Lower leg skin (tissue), 4 donors: ENCODE results near the gene CYTH1. TPM values are rescaled to one million over a fixed set of nuclear protein-coding genes. Genes with fewer than 3 reads are reported as not detected.
"Not testable (repeated sequence)": the region's sequence is repeated elsewhere in the genome, so short reads cannot be mapped to it uniquely, and the experiment has no call there.

Experiments
- DNase-seq, 2 donors: peaks; one replicate each; pipeline ENCODE4 v3.0.0-alpha.2; 2019; ENCODE audit warnings: low spot score in 2 of 2
- H3K4me3 ChIP-seq: fragments of 200-600 bp; sonication (generic); 2 replicates; pipeline ENCODE4 v1.5.1; 2017; ENCODE audit warnings: mild to moderate bottlenecking, low read depth; ENCODE audit not compliant: poor library complexity, severe bottlenecking
- POLR2A ChIP-seq, 2 donors: fragments of 450-650 bp; IDR thresholded peaks; one replicate each; pipeline ENCODE4 v1.6.1; 2016 to 2017; ENCODE audit warnings: antibody characterized with exemption in 2 of 2, mild to moderate bottlenecking in 1 of 2, moderate library complexity in 1 of 2
- WGBS, 2 donors: methylation state at CpG; one replicate each; pipeline ENCODE4 v1.1.5; 2018; 5-methylcytosine and 5-hydroxymethylcytosine counted together
- intact Hi-C: fragments of 100-400 bp; cut with DNase I; formaldehyde crosslinking; loops from one replicate; pipeline ENCODE4 v1.15.0; 2023; ENCODE audit warnings: low total_unique reads
- total RNA-seq, 4 donors: library from RNA; depleted of rRNA; stranded (reverse); fragments of >200 nt; gene quantifications; one replicate each; pipeline ENCODE4 v1.1.0, GENCODE V29; 2016
- TF ChIP-seq, protein P1 (sequence below), 3 donors: fragments of 450-650 bp; IDR thresholded peaks; one replicate each; pipeline ENCODE4 v1.5.1; 2016; ENCODE audit warnings: antibody characterized with exemption in 3 of 3, mild to moderate bottlenecking in 3 of 3, moderate library complexity in 2 of 3

Gene CYTH1
- total RNA-seq, 4 donors from 2014 or later: 53.7 to 79.4 (median 63.9) TPM

DNA sequence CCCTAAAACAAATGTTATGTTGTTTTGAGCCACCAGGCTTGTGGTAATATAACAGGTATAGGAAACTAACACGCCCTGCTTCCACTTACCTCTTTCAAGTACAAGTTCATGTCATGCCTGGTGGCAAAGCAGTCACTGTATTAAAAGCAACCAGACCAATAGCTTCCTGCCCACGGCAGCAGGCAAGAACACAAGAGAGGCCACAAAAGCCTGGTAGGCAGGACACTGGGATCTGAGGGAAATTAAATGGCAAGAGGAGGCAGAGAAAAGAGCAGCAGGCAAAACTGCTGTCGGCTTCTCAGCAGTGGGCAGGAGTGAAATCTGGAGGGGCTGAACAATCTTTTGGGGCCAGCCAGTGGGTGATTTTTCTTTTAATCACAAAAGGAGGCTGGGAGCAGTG lies 2.2 kb downstream of the CYTH1 start:
- intact Hi-C loops: no loop called here
- DNase-seq: no peak
- H3K4me3 ChIP-seq: no peak overlapping the region
- no peak for TF ChIP-seq POLR2A (IDR thresholded peaks at IDR 0.05)
- TF ChIP-seq, protein P1, sequence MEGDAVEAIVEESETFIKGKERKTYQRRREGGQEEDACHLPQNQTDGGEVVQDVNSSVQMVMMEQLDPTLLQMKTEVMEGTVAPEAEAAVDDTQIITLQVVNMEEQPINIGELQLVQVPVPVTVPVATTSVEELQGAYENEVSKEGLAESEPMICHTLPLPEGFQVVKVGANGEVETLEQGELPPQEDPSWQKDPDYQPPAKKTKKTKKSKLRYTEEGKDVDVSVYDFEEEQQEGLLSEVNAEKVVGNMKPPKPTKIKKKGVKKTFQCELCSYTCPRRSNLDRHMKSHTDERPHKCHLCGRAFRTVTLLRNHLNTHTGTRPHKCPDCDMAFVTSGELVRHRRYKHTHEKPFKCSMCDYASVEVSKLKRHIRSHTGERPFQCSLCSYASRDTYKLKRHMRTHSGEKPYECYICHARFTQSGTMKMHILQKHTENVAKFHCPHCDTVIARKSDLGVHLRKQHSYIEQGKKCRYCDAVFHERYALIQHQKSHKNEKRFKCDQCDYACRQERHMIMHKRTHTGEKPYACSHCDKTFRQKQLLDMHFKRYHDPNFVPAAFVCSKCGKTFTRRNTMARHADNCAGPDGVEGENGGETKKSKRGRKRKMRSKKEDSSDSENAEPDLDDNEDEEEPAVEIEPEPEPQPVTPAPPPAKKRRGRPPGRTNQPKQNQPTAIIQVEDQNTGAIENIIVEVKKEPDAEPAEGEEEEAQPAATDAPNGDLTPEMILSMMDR (IDR thresholded peaks at IDR 0.05): no peak
- WGBS, 2 donors: 27 to 39% methylated on average over 3 of the region's 3 CpGs

DNA sequence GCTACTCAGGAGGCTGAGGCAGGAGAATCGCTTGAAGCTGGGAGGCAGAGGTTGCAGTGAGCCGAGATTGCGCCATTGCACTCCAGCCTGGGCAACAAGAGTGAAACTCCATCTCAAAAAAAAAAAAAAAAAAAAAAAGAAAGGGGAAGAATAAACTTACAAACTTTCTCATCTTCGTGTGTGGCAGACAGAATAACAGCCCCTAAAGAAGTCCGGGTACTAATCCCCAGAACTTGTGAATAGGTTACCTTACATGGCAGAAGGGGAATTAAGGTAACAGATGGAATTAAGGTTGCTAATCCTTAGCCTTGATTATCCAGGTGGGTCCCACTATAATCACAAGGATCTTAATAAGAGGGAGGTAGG lies 2.8 kb downstream of the CYTH1 start:
- intact Hi-C loops, DNase-seq, H3K4me3 ChIP-seq: not testable (repeated sequence)
- 83 to 91% methylated on average over 5 of the region's 5 CpGs for WGBS, 2 donors

DNA sequence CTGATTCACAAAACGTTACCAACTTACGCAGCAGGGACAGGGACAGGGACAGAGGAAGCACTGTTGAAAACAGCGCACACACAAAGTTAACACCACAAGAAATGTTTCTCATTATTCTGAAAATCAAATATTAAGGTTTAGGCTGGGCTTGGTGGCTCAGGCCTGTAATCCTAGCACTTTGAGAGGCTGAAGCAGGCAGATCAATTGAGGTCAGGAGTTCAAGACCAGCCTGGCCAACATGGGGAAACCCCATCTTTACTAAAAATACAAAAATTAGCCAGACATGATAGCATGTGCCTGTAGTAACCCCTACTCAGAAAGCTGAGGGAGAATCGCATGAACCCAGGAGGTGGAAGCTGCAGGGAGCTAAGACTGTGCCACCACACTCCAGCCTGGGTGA lies 4.2 kb downstream of the CYTH1 start:
- no peak for DNase-seq
- WGBS, 2 donors: 90 to 94% methylated on average over 4 of the region's 4 CpGs
- intact Hi-C loops: no loop called here
- TF ChIP-seq POLR2A (IDR thresholded peaks at IDR 0.05): no peak
- H3K4me3 ChIP-seq: no peak overlapping the region

DNA sequence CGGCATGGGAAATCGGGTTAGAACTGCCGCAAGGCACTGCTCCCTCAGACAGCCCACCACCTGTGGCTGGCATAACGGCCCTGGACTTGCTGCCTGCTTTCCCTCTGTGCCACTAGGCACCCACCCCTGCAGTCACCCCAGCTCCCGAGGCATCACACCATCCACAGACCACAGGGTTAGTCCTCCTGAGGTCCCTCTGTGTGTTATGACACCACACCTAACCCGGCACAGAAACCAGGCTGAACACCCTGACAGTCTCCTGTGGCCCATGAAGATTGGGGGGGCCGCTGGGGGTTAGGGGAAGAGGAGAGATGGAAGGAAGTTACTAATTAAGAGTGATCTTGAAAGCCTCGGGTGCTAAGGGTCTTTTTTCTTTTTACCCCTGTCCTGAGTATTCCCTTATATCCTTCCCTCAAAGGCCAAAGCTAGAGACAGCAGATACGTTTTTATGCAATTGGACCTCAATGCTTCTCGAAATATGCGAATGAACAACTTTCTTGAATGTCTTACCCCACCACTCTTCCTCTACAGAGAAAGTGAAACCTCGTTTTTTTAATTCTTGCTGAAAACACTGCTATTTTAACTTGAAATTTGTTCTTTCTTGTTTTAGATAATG lies 7.0 kb downstream of the CYTH1 start:
- intact Hi-C loops: no loop called here
- H3K4me3 ChIP-seq: no peak overlapping the region
- no peak for DNase-seq
- 59 to 61% methylated on average over 12 of the region's 12 CpGs for WGBS, 2 donors
- no peak for TF ChIP-seq POLR2A (IDR thresholded peaks at IDR 0.05)
- TF ChIP-seq, protein P1 (IDR thresholded peaks at IDR 0.05): no peak

DNA sequence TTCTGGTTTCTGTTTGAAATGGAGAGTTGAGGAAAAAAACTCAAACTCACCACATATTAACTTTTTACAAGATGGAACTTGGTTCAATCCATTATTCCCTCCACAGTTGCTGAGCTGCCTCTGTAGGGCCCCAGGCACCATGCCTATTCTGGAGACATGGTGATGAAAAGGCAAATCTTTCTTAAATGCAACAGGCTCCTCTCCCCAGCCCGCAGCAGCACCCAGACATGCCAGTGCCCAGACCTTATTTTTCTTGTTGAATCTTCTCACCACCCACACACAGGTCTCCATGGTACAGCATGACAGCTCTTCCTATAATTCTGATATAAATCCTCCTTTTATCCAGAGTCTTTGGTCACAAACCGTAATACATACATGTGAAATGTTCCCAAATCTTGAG lies 7.6 kb downstream of the CYTH1 start:
- DNase-seq: no peak
- TF ChIP-seq, protein P1 (IDR thresholded peaks at IDR 0.05): no peak
- TF ChIP-seq POLR2A (IDR thresholded peaks at IDR 0.05): no peak
- 39 to 48% methylated on average over 2 of the region's 2 CpGs for WGBS, 2 donors
- intact Hi-C loops: no loop called here
- no peak overlapping the region for H3K4me3 ChIP-seq

DNA sequence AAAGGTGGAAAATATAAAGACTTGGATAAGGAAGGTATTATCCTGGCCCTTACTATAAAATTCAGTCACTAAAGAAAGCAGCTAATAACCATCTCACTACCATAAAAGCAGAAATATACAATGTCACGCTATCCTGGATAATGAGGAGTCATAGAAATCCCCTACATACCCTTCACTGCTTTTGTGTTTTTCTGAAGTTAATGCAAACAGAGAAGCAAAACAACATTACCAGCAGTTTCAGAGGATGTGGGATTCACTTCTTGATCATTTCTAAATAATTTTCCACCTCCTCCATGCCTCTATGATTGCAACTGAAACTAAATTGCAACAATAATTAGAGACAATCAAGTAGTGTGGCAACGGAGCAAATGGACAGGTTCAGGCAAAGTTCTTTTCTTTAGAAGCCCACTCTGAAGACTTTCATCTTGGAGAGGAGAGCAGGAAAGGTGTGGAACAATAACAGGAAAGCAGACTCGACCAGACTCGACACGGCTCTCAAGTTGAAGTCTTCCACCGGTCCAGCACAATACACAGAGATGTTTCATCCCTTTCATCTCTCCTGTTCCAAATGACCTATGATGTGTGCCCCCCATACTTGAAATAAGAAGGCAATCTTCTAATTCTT lies 10.2 kb downstream of the CYTH1 start:
- TF ChIP-seq, protein P1 (IDR thresholded peaks at IDR 0.05): no peak
- TF ChIP-seq POLR2A (IDR thresholded peaks at IDR 0.05): no peak
- DNase-seq: no peak
- H3K4me3 ChIP-seq: no peak overlapping the region
- intact Hi-C loops: no loop called here
- 61 to 62% methylated on average over 6 of the region's 6 CpGs for WGBS, 2 donors
